ENCODE results near the gene OR52J3. TPM values are rescaled to one million over a fixed set of nuclear protein-coding genes. Genes with fewer than 3 reads are reported as not detected.
"Not testable (repeated sequence)": the region's sequence is repeated elsewhere in the genome, so short reads cannot be mapped to it uniquely, and the experiment has no call there.

The OR52J3 gene
- total RNA-seq, 1 donor from 2014 or later: not detected

DNA sequence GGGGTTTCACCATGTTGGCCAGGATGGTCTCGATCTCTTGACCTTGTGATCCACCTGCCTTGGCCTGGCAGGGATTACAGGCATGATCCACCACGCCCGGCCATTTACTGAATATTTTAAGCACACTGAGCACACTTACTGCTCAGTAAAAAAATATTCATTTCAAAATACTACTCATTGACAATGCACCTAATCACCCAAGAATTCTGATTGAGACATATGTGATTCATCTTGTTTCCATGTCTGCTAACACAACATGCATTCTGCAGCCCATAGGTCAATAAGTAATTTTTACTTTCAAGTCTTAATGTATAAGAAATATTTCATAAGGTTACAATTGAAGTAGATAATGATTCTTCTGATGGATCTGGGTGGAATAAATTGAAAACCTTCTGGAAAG, 4.2 kb upstream of the OR52J3 start:
- Mint-ChIP-seq H3K36me3 (ENCODE audit: low read depth, unreplicated experiment) (no peaks in the 10 kb centered on the region), H3K9me3 (ENCODE audit: unreplicated experiment) (no peaks in the 10 kb centered on the region), H3K27me3 (ENCODE audit: unreplicated experiment) (no peaks in the 10 kb centered on the region), H3K4me1 (ENCODE audit: unreplicated experiment) (peaks cover 4% of the 10 kb centered on the region), H3K27ac (ENCODE audit: unreplicated experiment) (no peak overlapping the region), H3K4me3 (ENCODE audit: unreplicated experiment) (no peak overlapping the region)
- no peak for DNase-seq (ENCODE audit: low spot score)
- TF ChIP-seq, protein P1, sequence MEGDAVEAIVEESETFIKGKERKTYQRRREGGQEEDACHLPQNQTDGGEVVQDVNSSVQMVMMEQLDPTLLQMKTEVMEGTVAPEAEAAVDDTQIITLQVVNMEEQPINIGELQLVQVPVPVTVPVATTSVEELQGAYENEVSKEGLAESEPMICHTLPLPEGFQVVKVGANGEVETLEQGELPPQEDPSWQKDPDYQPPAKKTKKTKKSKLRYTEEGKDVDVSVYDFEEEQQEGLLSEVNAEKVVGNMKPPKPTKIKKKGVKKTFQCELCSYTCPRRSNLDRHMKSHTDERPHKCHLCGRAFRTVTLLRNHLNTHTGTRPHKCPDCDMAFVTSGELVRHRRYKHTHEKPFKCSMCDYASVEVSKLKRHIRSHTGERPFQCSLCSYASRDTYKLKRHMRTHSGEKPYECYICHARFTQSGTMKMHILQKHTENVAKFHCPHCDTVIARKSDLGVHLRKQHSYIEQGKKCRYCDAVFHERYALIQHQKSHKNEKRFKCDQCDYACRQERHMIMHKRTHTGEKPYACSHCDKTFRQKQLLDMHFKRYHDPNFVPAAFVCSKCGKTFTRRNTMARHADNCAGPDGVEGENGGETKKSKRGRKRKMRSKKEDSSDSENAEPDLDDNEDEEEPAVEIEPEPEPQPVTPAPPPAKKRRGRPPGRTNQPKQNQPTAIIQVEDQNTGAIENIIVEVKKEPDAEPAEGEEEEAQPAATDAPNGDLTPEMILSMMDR (IDR thresholded peaks at IDR 0.05; ENCODE audit: unreplicated experiment): no peak

DNA sequence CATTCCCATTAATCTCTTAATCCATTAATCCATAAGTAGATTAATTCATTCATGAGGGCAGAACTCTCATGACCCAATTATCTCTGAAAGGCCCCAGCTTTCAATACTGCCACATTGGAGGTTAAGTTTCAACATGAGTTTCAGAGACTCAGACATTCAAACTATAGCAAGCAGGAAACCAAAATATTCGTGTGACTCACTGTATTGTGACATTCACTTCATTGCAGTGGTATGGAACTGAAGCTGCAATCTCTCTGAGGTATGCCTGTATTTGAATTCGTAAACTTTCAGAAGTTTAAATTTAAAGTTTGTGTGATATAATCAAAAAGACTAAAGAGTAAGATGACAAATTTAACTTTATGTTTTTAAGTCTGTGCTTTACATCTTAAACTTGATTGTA, 2.9 kb upstream of the OR52J3 start:
- TF ChIP-seq, protein P1 (IDR thresholded peaks at IDR 0.05; ENCODE audit: unreplicated experiment): no peak
- DNase-seq (ENCODE audit: low spot score): no peak
- Mint-ChIP-seq H3K4me1 (ENCODE audit: unreplicated experiment) (no peaks in the 10 kb centered on the region), H3K36me3 (ENCODE audit: low read depth, unreplicated experiment) (no peaks in the 10 kb centered on the region), H3K4me3 (ENCODE audit: unreplicated experiment) (no peak overlapping the region), H3K27me3 (ENCODE audit: unreplicated experiment) (no peaks in the 10 kb centered on the region), H3K27ac (ENCODE audit: unreplicated experiment) (no peak overlapping the region), H3K9me3 (ENCODE audit: unreplicated experiment) (no peaks in the 10 kb centered on the region)

DNA sequence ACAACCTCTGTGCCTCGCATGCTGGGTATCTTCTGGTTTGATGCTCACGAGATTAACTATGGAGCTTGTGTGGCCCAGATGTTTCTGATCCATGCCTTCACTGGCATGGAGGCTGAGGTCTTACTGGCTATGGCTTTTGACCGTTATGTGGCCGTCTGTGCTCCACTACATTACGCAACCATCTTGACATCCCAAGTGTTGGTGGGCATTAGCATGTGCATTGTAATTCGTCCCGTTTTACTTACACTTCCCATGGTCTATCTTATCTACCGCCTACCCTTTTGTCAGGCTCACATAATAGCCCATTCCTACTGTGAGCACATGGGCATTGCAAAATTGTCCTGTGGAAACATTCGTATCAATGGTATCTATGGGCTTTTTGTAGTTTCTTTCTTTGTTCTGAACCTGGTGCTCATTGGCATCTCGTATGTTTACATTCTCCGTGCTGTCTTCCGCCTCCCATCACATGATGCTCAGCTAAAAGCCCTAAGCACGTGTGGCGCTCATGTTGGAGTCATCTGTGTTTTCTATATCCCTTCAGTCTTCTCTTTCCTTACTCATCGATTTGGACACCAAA, 516 bp downstream of the OR52J3 start:
- H3K36me3 Mint-ChIP-seq (ENCODE audit: low read depth, unreplicated experiment): no peaks in the 10 kb centered on the region
- DNase-seq (ENCODE audit: low spot score): no peak
- no peak overlapping the region for H3K27ac Mint-ChIP-seq (ENCODE audit: unreplicated experiment)
- no peaks in the 10 kb centered on the region for H3K9me3 Mint-ChIP-seq (ENCODE audit: unreplicated experiment)
- H3K27me3 Mint-ChIP-seq (ENCODE audit: unreplicated experiment): no peaks in the 10 kb centered on the region
- H3K4me1 Mint-ChIP-seq (ENCODE audit: unreplicated experiment): no peaks in the 10 kb centered on the region
- no peak overlapping the region for H3K4me3 Mint-ChIP-seq (ENCODE audit: unreplicated experiment)
- TF ChIP-seq, protein P1 (IDR thresholded peaks at IDR 0.05; ENCODE audit: unreplicated experiment): no peak

DNA sequence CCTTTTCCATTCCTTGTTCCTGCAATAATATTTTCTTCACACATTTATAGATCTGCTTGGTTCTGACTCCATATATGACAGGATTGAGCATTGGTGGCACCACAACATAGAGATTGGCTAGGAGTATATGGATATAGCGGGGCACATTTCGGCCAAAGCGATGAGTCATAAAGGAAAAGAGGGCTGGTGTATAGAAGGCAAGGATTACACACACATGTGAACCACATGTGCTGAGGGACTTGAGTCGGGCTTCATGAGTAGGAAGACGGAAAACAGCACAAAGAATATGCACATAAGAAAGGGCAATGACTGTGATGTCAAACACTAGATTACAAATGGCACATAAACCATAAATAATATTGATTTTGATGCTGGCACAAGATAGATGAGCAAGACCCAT, 12.4 kb downstream of the OR52J3 start:
- H3K27ac Mint-ChIP-seq (ENCODE audit: unreplicated experiment); H3K4me3 Mint-ChIP-seq (ENCODE audit: unreplicated experiment); H3K27me3 Mint-ChIP-seq (ENCODE audit: unreplicated experiment); DNase-seq (ENCODE audit: low spot score); H3K36me3 Mint-ChIP-seq (ENCODE audit: low read depth, unreplicated experiment); H3K4me1 Mint-ChIP-seq (ENCODE audit: unreplicated experiment); H3K9me3 Mint-ChIP-seq (ENCODE audit: unreplicated experiment): not testable (repeated sequence)

DNA sequence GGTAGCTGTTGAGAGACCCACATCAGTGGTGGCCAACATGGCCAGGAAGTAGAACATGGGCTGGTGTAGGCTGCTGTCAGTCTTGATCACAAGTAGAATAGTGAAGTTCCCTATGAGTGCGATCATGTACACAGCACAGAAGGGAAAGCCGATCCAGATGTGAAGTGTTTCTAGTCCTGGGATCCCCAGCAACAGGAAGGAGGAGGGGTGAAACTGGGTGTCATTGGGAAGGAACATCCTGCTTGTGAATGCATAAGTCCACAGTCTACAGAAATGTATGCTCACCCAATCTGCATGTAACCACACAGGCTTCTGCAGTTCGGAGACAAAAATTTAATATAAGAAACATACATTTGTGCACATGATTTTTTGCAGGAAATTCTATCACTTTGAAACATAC, 13.1 kb downstream of the OR52J3 start, which contains the start of gene OR52E2:
Gene OR52E2, minus strand, starts transcription at position 237 of the 400 bp plus-strand sequence. Its CDS starts 0 bp downstream, at position 237.
- no peaks in the 10 kb centered on the region for H3K4me1 Mint-ChIP-seq (ENCODE audit: unreplicated experiment)
- H3K27ac Mint-ChIP-seq (ENCODE audit: unreplicated experiment): no peak within 1 kb of the TSS
- H3K4me3 Mint-ChIP-seq (ENCODE audit: unreplicated experiment): no peak within 1 kb of the TSS
- H3K27me3 Mint-ChIP-seq (ENCODE audit: unreplicated experiment): no peaks in the 10 kb centered on the region
- H3K36me3 Mint-ChIP-seq (ENCODE audit: low read depth, unreplicated experiment): no peaks in the 10 kb centered on the region
- TF ChIP-seq, protein P1 (IDR thresholded peaks at IDR 0.05; ENCODE audit: unreplicated experiment): no peak
- no peaks in the 10 kb centered on the region for H3K9me3 Mint-ChIP-seq (ENCODE audit: unreplicated experiment)
- no peak for DNase-seq (ENCODE audit: low spot score)
